ENCODE measurements around the gene CBFA2T3. TPM values are rescaled to one million over a fixed set of nuclear protein-coding genes. Genes with fewer than 3 reads are reported as not detected.

The CBFA2T3 gene
- total RNA-seq, 1 experiment from 2014 or later, result 13.7 TPM

DNA sequence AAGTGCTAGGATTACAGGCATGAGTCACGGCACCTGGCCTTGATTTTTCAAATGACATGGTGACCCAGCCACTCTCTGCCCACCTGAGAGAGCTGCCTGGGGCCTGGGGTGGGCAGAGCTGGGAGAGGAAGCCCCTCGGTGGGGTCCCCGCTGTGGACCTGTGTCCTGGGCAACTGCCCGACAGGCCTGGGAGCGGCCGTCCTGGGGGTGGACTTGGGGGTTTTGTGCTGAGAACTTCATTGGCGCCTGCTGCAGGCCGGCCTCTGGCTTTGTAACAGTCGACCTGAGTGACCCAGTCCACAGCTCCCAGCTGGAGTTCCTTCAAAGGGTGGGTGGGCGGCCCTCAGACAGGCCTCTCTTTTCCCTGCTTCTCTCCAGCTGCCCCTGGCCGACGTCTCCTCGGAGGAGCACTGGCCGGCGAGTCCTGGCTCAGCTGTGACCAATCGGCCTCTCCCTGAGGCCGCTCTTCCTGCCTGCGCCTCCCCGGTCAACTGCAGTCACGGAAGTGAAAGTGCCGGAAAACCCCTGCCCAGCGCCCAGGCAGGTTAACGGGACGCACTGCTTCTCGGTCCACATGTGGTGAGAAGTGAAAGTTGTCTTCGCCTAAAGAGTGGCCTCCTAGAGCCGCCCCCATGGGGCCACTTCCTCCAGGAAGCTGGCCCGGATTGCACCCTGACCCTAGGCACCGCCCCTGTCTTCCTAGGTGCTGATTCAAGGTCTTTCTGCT lies 5.5 kb downstream of the CBFA2T3 start:
- Histone ChIP-seq H3K4me1 (ENCODE audit: control insufficient read depth, insufficient read depth, low read length) (no peaks in the 10 kb centered on the region), H3K36me3 (ENCODE audit: control insufficient read depth, insufficient read depth, low read length) (no peaks in the 10 kb centered on the region), H3K27ac (ENCODE audit: low read length) (no peak overlapping the region), H3K4me3 (ENCODE audit: low read depth in 2 of 2, low read length in 2 of 2) (no peak overlapping the region), H3K9me3 (ENCODE audit: control insufficient read depth, insufficient read depth, low read depth, low read length) (no peaks in the 10 kb centered on the region), H3K27me3 (ENCODE audit: control insufficient read depth, insufficient read depth, low read length) (no peaks in the 10 kb centered on the region)
- ATAC-seq (no peak), DNase-seq (ENCODE audit: low read depth, low spot score) (no peak)
- POLR2A ChIA-PET, result no interaction called here
- CTCF ChIA-PET, result no interaction called here
- in situ Hi-C loops (cut with HindIII; ENCODE audit: low pct_unique_long_range_greater_than_20kb, low sequenced_read_pairs), result no loop called here
- intact Hi-C loops (cut with micrococcal nuclease; ENCODE audit: unreplicated experiment), result no loop called here
- BruUV-seq (replicated peaks), result no TSS peak
- TF ChIP-seq SIN3A (IDR thresholded peaks at IDR 0.05; ENCODE audit: borderline replicate concordance, insufficient read depth, low read depth, low read length) (no peak), TCF7L2 (IDR thresholded peaks at IDR 0.05; ENCODE audit: low read depth, low read length) (no peak), POLR2AphosphoS5 (IDR thresholded peaks at IDR 0.05; ENCODE audit: low read depth, low read length) (no peak), REST (IDR thresholded peaks at IDR 0.05; ENCODE audit: insufficient read depth in 1 of 2, low read depth in 2 of 2, low read length in 1 of 2) (no peak)
- TF ChIP-seq, protein P1, sequence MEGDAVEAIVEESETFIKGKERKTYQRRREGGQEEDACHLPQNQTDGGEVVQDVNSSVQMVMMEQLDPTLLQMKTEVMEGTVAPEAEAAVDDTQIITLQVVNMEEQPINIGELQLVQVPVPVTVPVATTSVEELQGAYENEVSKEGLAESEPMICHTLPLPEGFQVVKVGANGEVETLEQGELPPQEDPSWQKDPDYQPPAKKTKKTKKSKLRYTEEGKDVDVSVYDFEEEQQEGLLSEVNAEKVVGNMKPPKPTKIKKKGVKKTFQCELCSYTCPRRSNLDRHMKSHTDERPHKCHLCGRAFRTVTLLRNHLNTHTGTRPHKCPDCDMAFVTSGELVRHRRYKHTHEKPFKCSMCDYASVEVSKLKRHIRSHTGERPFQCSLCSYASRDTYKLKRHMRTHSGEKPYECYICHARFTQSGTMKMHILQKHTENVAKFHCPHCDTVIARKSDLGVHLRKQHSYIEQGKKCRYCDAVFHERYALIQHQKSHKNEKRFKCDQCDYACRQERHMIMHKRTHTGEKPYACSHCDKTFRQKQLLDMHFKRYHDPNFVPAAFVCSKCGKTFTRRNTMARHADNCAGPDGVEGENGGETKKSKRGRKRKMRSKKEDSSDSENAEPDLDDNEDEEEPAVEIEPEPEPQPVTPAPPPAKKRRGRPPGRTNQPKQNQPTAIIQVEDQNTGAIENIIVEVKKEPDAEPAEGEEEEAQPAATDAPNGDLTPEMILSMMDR (IDR thresholded peaks at IDR 0.05), result no peak

GRCh38 chr16:88970539-88971065 lies 6.4 kb downstream of the CBFA2T3 start:
- Histone ChIP-seq H3K36me3 (ENCODE audit: control insufficient read depth, insufficient read depth, low read length) (no peaks in the 10 kb centered on the region), H3K9me3 (ENCODE audit: control insufficient read depth, insufficient read depth, low read depth, low read length) (no peaks in the 10 kb centered on the region), H3K4me3 (ENCODE audit: low read depth in 2 of 2, low read length in 2 of 2) (no peak overlapping the region), H3K27me3 (ENCODE audit: control insufficient read depth, insufficient read depth, low read length) (no peaks in the 10 kb centered on the region), H3K27ac (ENCODE audit: low read length) (no peak overlapping the region), H3K4me1 (ENCODE audit: control insufficient read depth, insufficient read depth, low read length) (no peaks in the 10 kb centered on the region)
- CTCF ChIA-PET, result interaction anchor here (0.6 kb wide), 1 partner anchor 29 kb away, joined by 4 read pairs; no protein-coding TSS in a partner anchor
- BruUV-seq (replicated peaks), result no TSS peak
- DNase-seq (ENCODE audit: low read depth, low spot score) (no peak), ATAC-seq (no peak)
- in situ Hi-C loops (cut with HindIII; ENCODE audit: low pct_unique_long_range_greater_than_20kb, low sequenced_read_pairs) (no loop called here), intact Hi-C loops (cut with micrococcal nuclease; ENCODE audit: unreplicated experiment) (no loop called here)
- POLR2A ChIA-PET, result no interaction called here
- no peak for TF ChIP-seq REST (IDR thresholded peaks at IDR 0.05; ENCODE audit: insufficient read depth in 1 of 2, low read depth in 2 of 2, low read length in 1 of 2)
- no peak for TF ChIP-seq POLR2AphosphoS5 (IDR thresholded peaks at IDR 0.05; ENCODE audit: low read depth, low read length)
- no peak for TF ChIP-seq TCF7L2 (IDR thresholded peaks at IDR 0.05; ENCODE audit: low read depth, low read length)
- TF ChIP-seq, protein P1 (IDR thresholded peaks at IDR 0.05), result no peak
- TF ChIP-seq SIN3A (IDR thresholded peaks at IDR 0.05; ENCODE audit: borderline replicate concordance, insufficient read depth, low read depth, low read length), result no peak
